Stomach (tissue), 9 donors: ENCODE data around the gene KIAA1671. TPM values are rescaled to one million over a fixed set of nuclear protein-coding genes. Genes with fewer than 3 reads are reported as not detected.

ENCODE experiments used
- DNase-seq, 2 donors: peaks; one replicate each; pipeline versions ENCODE4 v3.0.0 to v3.0.0-alpha.2; 2013 to 2019
- H3K27ac ChIP-seq, 5 donors: fragments of 200-600 bp in 4 of 5; sonication (generic) in 4 of 5; one replicate each; pipeline ENCODE4 v1.5.1; 2013 to 2019; ENCODE audit warnings: mild to moderate bottlenecking in 1 of 5, moderate library complexity in 1 of 5
- H3K27me3 ChIP-seq, 3 donors: fragments of 200-600 bp; sonication (generic); one replicate each; pipeline ENCODE4 v1.5.1; 2017 to 2019; ENCODE audit warnings: mixed run types in 1 of 3
- H3K36me3 ChIP-seq, 4 donors: fragments of 200-600 bp; sonication (generic); 1 replicate in 3 of 4; 2 replicates in 1 of 4; pipeline ENCODE4 v1.5.1; 2016 to 2019
- H3K4me1 ChIP-seq, 4 donors: fragments of 200-600 bp; sonication (generic); one replicate each; pipeline ENCODE4 v1.5.1; 2016 to 2019
- H3K4me3 ChIP-seq, 4 donors: fragments of 200-600 bp; sonication (generic) in 3 of 4; one replicate each; pipeline ENCODE4 v1.5.1; 2016 to 2019; ENCODE audit warnings: mild to moderate bottlenecking in 1 of 4
- H3K9me3 ChIP-seq, 4 donors: fragments of 200-600 bp; sonication (generic); one replicate each; pipeline ENCODE4 v1.5.1; 2016 to 2019
- EP300 ChIP-seq: sonication (generic); formaldehyde crosslinking; IDR thresholded peaks from one replicate; pipeline ENCODE4 v1.6.1; 2017; ENCODE audit warnings: antibody characterized with exemption
- POLR2A ChIP-seq, 4 donors: fragments of 450-650 bp; IDR thresholded peaks; one replicate each; pipeline ENCODE4 v1.6.1; 2016; ENCODE audit warnings: antibody characterized with exemption in 4 of 4, control low read depth in 2 of 4, mild to moderate bottlenecking in 1 of 4, moderate library complexity in 1 of 4
- POLR2AphosphoS5 ChIP-seq, 3 donors: sonication (generic); formaldehyde crosslinking; IDR thresholded peaks; one replicate each; pipeline ENCODE4 v1.6.1; 2016; ENCODE audit warnings: antibody characterized with exemption in 3 of 3
- WGBS, 5 donors: extraction: QIAGEN DNeasy Blood & Tissue Kit in 3 of 5; methylation state at CpG; one replicate each; pipeline versions ENCODE4 v1.1.5 to v1.1.7; 2013 to 2018; 5-methylcytosine and 5-hydroxymethylcytosine counted together
- intact Hi-C: fragments of 100-400 bp; cut with DNase I; formaldehyde crosslinking; loops from one replicate; pipeline ENCODE4 v1.15.1; 2023; ENCODE audit warnings: low total_unique reads
- polyA plus RNA-seq, 3 donors: library from polyadenylated mRNA; stranded (reverse); fragments of 200-250 nt; gene quantifications; one replicate each; pipeline ENCODE4 v1.2.3, GENCODE V29; 2013
- total RNA-seq, 5 donors: library from RNA; depleted of rRNA; stranded (reverse); fragments of >200 nt; gene quantifications; one replicate each; pipeline versions ENCODE4 v1.1.0 to v1.2.3, GENCODE V29; 2014 to 2016
- TF ChIP-seq, protein P1 (sequence below), 7 experiments: fragments of 450-650 bp in 4 of 7; fragments of 200-600 bp in 3 of 7; sonication (generic) in 3 of 7; IDR thresholded peaks; one replicate each; pipeline ENCODE4 v1.5.1; 2016 to 2019; ENCODE audit warnings: antibody characterized with exemption in 7 of 7, control low read depth in 2 of 7, mild to moderate bottlenecking in 1 of 7
- donor health status: healthy with polysubstance abuse.
- donor health status: Bipolar disorder and iron deficiency.
- donor health status: healthy.

KIAA1671 gene
- total and polyA plus RNA-seq, 8 donors, result 5.7 to 80.5 (median 32.5) TPM

DNA sequence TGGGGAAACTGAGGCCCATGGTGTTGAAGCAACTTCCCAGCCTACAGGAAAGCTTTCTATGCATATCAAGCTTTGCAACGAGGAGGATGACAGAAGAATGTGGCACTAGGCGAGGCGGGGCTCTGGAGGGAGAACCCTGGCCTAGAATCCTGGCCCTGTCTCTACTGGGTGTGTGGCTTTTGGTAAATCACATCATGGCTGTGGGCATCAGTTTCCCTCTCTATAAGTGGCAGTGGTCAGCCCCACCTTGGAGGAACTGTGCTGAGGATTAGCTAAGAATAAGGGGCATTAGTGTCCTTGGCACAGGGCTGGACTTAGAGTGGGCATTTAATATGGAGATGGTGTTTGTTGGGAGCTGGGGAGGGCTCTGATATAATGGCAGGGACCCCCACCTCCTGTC, 124.5 kb downstream of the KIAA1671 start:
- Histone ChIP-seq H3K4me1 (peaks cover 0 to 16% (median 4%) of the 10 kb centered on the region in 4 donors), H3K9me3 (no peaks in the 10 kb centered on the region), H3K27ac (no peak overlapping the region), H3K36me3 (peaks cover 0 to 1% (median 0%) of the 10 kb centered on the region in 4 donors), H3K4me3 (no peak overlapping the region), H3K27me3 (no peaks in the 10 kb centered on the region)
- no peak for DNase-seq
- intact Hi-C loops, result loop anchor here (10.0 kb wide), 1 partner anchor 98 kb away; no protein-coding TSS in a partner anchor
- WGBS, 5 donors, result 47 to 76% (median 56%) methylated on average over 3 of the region's 3 CpGs
- no peak for TF ChIP-seq POLR2AphosphoS5 (IDR thresholded peaks at IDR 0.05)
- TF ChIP-seq EP300, result no peak
- TF ChIP-seq, protein P1, sequence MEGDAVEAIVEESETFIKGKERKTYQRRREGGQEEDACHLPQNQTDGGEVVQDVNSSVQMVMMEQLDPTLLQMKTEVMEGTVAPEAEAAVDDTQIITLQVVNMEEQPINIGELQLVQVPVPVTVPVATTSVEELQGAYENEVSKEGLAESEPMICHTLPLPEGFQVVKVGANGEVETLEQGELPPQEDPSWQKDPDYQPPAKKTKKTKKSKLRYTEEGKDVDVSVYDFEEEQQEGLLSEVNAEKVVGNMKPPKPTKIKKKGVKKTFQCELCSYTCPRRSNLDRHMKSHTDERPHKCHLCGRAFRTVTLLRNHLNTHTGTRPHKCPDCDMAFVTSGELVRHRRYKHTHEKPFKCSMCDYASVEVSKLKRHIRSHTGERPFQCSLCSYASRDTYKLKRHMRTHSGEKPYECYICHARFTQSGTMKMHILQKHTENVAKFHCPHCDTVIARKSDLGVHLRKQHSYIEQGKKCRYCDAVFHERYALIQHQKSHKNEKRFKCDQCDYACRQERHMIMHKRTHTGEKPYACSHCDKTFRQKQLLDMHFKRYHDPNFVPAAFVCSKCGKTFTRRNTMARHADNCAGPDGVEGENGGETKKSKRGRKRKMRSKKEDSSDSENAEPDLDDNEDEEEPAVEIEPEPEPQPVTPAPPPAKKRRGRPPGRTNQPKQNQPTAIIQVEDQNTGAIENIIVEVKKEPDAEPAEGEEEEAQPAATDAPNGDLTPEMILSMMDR (IDR thresholded peaks at IDR 0.05), result no peak
- TF ChIP-seq POLR2A (IDR thresholded peaks at IDR 0.05), result no peak

DNA sequence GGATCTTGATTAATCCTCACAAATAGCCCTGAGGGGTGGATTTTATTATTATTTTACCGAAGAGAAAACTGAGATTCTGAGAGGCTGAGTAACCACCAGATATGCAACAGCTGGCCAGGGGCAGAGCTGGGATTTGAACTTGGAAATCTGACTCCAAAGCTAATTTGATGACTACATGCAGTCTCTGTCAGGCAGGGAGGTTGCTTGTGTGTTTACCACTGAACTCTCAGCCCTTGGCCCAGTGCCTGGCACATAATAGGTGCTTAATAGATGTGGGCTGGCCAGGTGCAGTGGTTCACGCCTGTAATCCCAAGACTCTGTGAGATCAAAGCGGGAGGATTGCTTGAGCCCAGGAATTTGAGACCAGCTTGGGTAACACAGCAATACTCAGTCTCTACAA, 125.4 kb downstream of the KIAA1671 start:
- Histone ChIP-seq H3K4me3 (no peak overlapping the region), H3K27me3 (no peaks in the 10 kb centered on the region), H3K27ac (no peak overlapping the region), H3K36me3 (no peaks in the 10 kb centered on the region), H3K9me3 (no peaks in the 10 kb centered on the region), H3K4me1 (peaks cover 0 to 14% (median 4%) of the 10 kb centered on the region in 4 donors)
- TF ChIP-seq EP300 (no peak), POLR2A (IDR thresholded peaks at IDR 0.05) (no peak), POLR2AphosphoS5 (IDR thresholded peaks at IDR 0.05) (no peak)
- TF ChIP-seq, protein P1 (IDR thresholded peaks at IDR 0.05), result no peak
- WGBS, 5 donors, result 74 to 82% (median 80%) methylated on average over 3 of the region's 3 CpGs
- no peak for DNase-seq
- intact Hi-C loops, result loop anchor here (10.0 kb wide), 1 partner anchor 97 kb away; no protein-coding TSS in a partner anchor

DNA sequence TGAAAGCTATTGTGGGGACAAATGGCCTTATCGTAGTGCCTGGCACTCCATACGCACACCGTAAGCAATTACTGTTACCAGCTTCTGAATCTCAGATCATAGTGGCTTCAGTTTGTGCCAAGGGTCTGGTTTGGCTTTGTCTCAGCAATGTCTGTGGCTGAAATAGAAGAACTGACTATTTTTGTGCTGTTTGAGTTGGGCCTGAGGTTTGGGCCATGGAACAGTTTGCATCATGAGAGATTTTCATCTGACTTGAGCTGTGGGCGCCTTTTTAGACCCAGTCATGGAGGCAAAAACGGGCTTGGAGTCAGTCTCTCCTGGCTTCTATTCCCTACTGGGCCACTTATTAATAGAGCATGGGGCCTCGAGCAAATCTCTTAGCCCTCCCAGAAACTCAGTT, 126.1 kb downstream of the KIAA1671 start:
- Histone ChIP-seq H3K4me1 (peaks cover 0 to 14% (median 6%) of the 10 kb centered on the region in 4 donors), H3K36me3 (no peaks in the 10 kb centered on the region), H3K27ac (no peak overlapping the region), H3K9me3 (no peaks in the 10 kb centered on the region), H3K4me3 (no peak overlapping the region), H3K27me3 (no peaks in the 10 kb centered on the region)
- TF ChIP-seq POLR2AphosphoS5 (IDR thresholded peaks at IDR 0.05) (no peak), EP300 (no peak), POLR2A (IDR thresholded peaks at IDR 0.05) (no peak)
- TF ChIP-seq, protein P1 (IDR thresholded peaks at IDR 0.05), result no peak
- 82 to 92% (median 87%) methylated on average over 6 of the region's 6 CpGs for WGBS, 5 donors
- no peak for DNase-seq
- intact Hi-C loops, result loop anchor here (10.0 kb wide), 1 partner anchor 96 kb away; no protein-coding TSS in a partner anchor

DNA sequence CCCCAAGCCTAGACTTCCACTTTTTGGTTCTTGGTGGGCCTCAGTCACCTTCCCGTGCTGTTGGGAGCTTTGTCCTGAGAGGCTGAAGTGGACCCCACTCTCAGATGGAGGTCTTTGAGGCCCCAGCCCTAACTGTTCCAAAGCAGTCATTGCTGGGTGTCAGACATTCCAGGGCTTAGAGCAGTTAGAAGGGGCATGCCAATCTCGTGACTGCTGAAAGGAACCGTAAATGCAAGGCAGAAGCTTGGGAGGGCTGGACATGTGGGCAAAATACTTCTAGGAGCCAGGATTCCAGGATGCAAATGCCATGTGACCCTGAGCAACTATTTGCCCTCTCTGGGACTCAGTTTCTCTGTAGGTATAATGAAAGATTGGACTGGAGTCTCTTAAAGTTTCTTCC, 128.3 kb downstream of the KIAA1671 start:
- WGBS, 5 donors, result 57 to 81% (median 70%) methylated on average over 2 to 3 of the region's 3 CpGs
- DNase-seq, result no peak
- H3K36me3 ChIP-seq, result no peaks in the 10 kb centered on the region
- no peak overlapping the region for H3K4me3 ChIP-seq
- H3K4me1 ChIP-seq, result peaks cover 7 to 29% (median 15%) of the 10 kb centered on the region in 4 donors
- intact Hi-C loops, result no loop called here
- TF ChIP-seq POLR2AphosphoS5 (IDR thresholded peaks at IDR 0.05) (no peak), EP300 (no peak), POLR2A (IDR thresholded peaks at IDR 0.05) (no peak)
- TF ChIP-seq, protein P1 (IDR thresholded peaks at IDR 0.05), result no peak
- H3K9me3 ChIP-seq, result no peaks in the 10 kb centered on the region
- H3K27me3 ChIP-seq, result no peaks in the 10 kb centered on the region
- H3K27ac ChIP-seq, result no peak overlapping the region
